Mucosa of descending colon (tissue), 3 donors: ENCODE results near the gene ODF4. TPM values are rescaled to one million over a fixed set of nuclear protein-coding genes. Genes with fewer than 3 reads are reported as not detected.
A peak's percentile ranks its signal among the peaks of the same experiment; 100 is the strongest.

Experiments used
- ATAC-seq: fragments of 200-7000 bp; cut with Tn5 transposase; one replicate; pipeline ENCODE4 v1.9.1; 2020; ENCODE audit warnings: mild to moderate bottlenecking, moderate library complexity
- DNase-seq, 3 donors: peaks; one replicate each; pipeline ENCODE4 v3.0.0-alpha.2; 2020
- H3K36me3 ChIP-seq: fragments of 200-600 bp; one replicate; pipeline ENCODE4 v1.8.0; 2021; ENCODE audit warnings: low read depth, mild to moderate bottlenecking
- H3K4me1 ChIP-seq: fragments of 200-600 bp; one replicate; pipeline ENCODE4 v1.8.0; 2021; ENCODE audit warnings: low read depth, mild to moderate bottlenecking
- H3K4me3 ChIP-seq: fragments of 200-600 bp; one replicate; pipeline ENCODE4 v1.8.0; 2021; ENCODE audit warnings: mild to moderate bottlenecking
- H3K9me3 ChIP-seq: fragments of 200-600 bp; one replicate; pipeline ENCODE4 v1.8.0; 2021; ENCODE audit warnings: mild to moderate bottlenecking
- intact Hi-C, 2 donors: fragments of 100-400 bp; cut with DNase I in 1 of 2; cut with micrococcal nuclease in 1 of 2; formaldehyde crosslinking; loops; one replicate each; pipeline versions ENCODE4 v1.11.0 to v1.11.1; 2022; cut with DNase I, micrococcal nuclease
- total RNA-seq, 3 donors: library from RNA; stranded (reverse); fragmentation: NEBNext Ultra II Directional in 2 of 3; extraction: Animal tissue kit (Norgen Biotek cat#: 25700) in 2 of 3; gene quantifications; one replicate each; pipeline versions ENCODE4 v1.2.1 to v1.2.4, GENCODE V29; 2021 to 2023
- TF ChIP-seq, protein P1 (sequence below): fragments of 200-600 bp; IDR thresholded peaks from one replicate; pipeline ENCODE4 v1.8.0; 2022; ENCODE audit warnings: antibody characterized with exemption, mild to moderate bottlenecking
- donor health status: DM: no; HTN: no; CAD: no; lungs with moderate emphysema.
- donor health status: DM: no; HTN: no; CAD: no.
- donor health status: DM: no; HTN: yes; CAD: no.

ODF4 gene
- total RNA-seq, 3 donors from 2014 or later = not detected

GRCh38 chr17:8380049-8380448 is 40.4 kb downstream of the ODF4 start:
- intact Hi-C loops = no loop called here
- peaks cover 55% of the 10 kb centered on the region for H3K4me1 ChIP-seq
- peaks cover 11% of the 10 kb centered on the region for H3K36me3 ChIP-seq
- TF ChIP-seq, protein P1, sequence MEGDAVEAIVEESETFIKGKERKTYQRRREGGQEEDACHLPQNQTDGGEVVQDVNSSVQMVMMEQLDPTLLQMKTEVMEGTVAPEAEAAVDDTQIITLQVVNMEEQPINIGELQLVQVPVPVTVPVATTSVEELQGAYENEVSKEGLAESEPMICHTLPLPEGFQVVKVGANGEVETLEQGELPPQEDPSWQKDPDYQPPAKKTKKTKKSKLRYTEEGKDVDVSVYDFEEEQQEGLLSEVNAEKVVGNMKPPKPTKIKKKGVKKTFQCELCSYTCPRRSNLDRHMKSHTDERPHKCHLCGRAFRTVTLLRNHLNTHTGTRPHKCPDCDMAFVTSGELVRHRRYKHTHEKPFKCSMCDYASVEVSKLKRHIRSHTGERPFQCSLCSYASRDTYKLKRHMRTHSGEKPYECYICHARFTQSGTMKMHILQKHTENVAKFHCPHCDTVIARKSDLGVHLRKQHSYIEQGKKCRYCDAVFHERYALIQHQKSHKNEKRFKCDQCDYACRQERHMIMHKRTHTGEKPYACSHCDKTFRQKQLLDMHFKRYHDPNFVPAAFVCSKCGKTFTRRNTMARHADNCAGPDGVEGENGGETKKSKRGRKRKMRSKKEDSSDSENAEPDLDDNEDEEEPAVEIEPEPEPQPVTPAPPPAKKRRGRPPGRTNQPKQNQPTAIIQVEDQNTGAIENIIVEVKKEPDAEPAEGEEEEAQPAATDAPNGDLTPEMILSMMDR = no peak
- H3K9me3 ChIP-seq = no peaks in the 10 kb centered on the region
- H3K4me3 ChIP-seq = no peak overlapping the region
- ATAC-seq = no peak
- DNase-seq = no peak

DNA sequence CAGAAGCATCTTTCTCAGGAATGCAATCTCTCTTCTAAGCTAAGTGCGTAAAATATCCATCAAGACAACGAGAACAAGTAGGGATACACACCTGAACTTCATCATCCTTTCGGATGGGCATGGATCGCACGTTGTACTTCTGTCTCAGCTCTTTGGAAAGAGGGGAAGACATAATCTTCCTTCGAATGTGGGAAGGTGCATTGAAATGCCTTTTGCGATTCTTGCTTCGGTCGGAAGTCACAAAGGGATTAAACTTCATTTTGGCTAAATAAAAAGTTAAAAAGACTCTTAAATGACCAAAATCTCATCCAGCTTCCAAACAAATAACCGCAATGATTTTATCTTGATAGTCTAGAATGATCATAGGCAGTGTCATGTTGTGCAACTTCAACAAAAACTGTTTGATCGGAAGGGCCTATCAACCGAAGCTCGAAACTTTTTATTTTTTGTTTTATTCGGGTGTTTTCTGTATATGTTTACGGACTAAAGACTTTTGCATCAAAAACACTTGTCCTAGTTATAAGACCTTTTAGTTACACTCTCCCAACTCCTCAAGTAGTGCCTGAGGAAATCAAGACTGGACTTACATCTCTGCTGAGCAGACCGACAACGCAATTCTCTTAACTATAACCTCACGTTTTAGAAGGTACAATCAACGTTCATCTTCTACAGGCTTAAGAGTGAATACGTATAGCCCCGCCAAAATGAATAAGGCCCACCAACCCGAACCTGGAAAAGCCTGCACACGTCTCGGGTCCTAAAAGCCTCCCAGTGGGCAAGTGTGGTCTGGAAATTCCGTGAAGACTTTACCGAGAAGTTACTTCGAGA is 42.6 kb downstream of the ODF4 start:
- ATAC-seq = no peak
- Histone ChIP-seq H3K9me3 (no peaks in the 10 kb centered on the region), H3K36me3 (peaks cover 11% of the 10 kb centered on the region), H3K4me3 (peak overlapping the region; percentile 74), H3K4me1 (peaks cover 39% of the 10 kb centered on the region)
- intact Hi-C loops = no loop called here
- no peak for DNase-seq
- TF ChIP-seq, protein P1 = no peak

DNA sequence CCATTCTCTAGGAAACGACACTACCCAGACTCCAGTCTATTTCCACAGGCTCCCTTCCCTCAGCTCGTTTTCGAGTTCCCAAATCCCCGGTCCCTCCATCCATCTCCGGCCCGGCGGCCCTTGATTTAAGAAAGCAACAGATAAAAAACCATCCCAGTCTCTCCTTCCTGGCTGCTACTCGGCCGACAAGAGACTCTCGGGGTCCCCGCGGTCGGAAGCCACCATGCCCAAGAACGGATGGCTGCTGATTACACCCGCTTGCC is 43.2 kb downstream of the ODF4 start:
- peaks cover 37% of the 10 kb centered on the region for H3K4me1 ChIP-seq
- no peak for ATAC-seq
- TF ChIP-seq, protein P1 = no peak
- intact Hi-C loops = no loop called here
- H3K9me3 ChIP-seq = no peaks in the 10 kb centered on the region
- peak overlapping the region; percentile 74 for H3K4me3 ChIP-seq
- no peak for DNase-seq
- H3K36me3 ChIP-seq = peaks cover 11% of the 10 kb centered on the region

GRCh38 chr17:8383143-8383822 is 43.6 kb downstream of the ODF4 start, which contains the start of gene RPL26:
TSS of gene RPL26 (minus strand) at chr17:8383193. CDS start at chr17:8382310, 883 bp downstream.
- peak; percentile 96 for ATAC-seq
- H3K36me3 ChIP-seq = peaks cover 8% of the 10 kb centered on the region
- TF ChIP-seq, protein P1 = peak; percentile 99
- H3K9me3 ChIP-seq = no peaks in the 10 kb centered on the region
- peak within 1 kb of the TSS; percentile 74 for H3K4me3 ChIP-seq
- DNase-seq = peak; percentile 96 to 99 (median 96)
- intact Hi-C loops = no loop called here
- H3K4me1 ChIP-seq = peaks cover 37% of the 10 kb centered on the region

GRCh38 chr17:8384801-8385378 is 45.2 kb downstream of the ODF4 start:
- no peak overlapping the region for H3K4me3 ChIP-seq
- TF ChIP-seq, protein P1 = no peak
- peaks cover 35% of the 10 kb centered on the region for H3K4me1 ChIP-seq
- H3K9me3 ChIP-seq = no peaks in the 10 kb centered on the region
- H3K36me3 ChIP-seq = peaks cover 5% of the 10 kb centered on the region
- intact Hi-C loops = no loop called here
- ATAC-seq (no peak), DNase-seq (no peak)
